HEK293 (cell line): ENCODE results near the gene CHID1.
A peak's percentile ranks its signal among the peaks of the same experiment; 100 is the strongest.

Source experiments
- CTCF ChIA-PET: fragments of 350-600 bp; formaldehyde crosslinking; extraction: SDS; loops from one replicate; lab custom pipeline; 2021; ENCODE audit warnings: antibody characterized with exemption; lab: Yijun Ruan, JAX
- POLR2A ChIA-PET: fragments of 300-600 bp; formaldehyde crosslinking; extraction: SDS; loops from one replicate; lab custom pipeline; 2020; ENCODE audit warnings: antibody characterized with exemption, inconsistent platforms; lab: Yijun Ruan, JAX
- H3K27ac ChIP-seq: fragments of 200-500 bp; sonication (Bioruptor generic); 2 replicates; pipeline ENCODE4 v1.5.1; 2014; ENCODE audit warnings: low read depth, low read length, control low read depth, inconsistent platforms; ENCODE audit errors: extremely low read depth
- H3K36me3 ChIP-seq, 2 experiments: fragments of 200-500 bp in 1 of 2; sonication (Bioruptor generic) in 1 of 2; 1 replicate in 1 of 2; 2 replicates in 1 of 2; pipeline ENCODE4 v1.5.1; 2014 to 2017; ENCODE audit warnings: inconsistent platforms in 2 of 2, low read length in 2 of 2; ENCODE audit not compliant: control insufficient read depth in 2 of 2, insufficient read depth in 1 of 2
- H3K4me1 ChIP-seq: fragments of 200-500 bp; sonication (Bioruptor generic); 2 replicates; pipeline ENCODE4 v1.5.1; 2014; ENCODE audit warnings: mild to moderate bottlenecking, low read length, inconsistent platforms; ENCODE audit not compliant: control insufficient read depth, insufficient read depth
- H3K4me3 ChIP-seq: 2 replicates; pipeline ENCODE4 v1.5.1; 2011; ENCODE audit warnings: low read depth, mild to moderate bottlenecking, control low read depth, low read length, moderate library complexity
- H3K9me3 ChIP-seq: fragments of 200-500 bp; sonication (Bioruptor generic); 2 replicates; pipeline ENCODE4 v1.5.1; 2014; ENCODE audit warnings: low read depth, low read length, inconsistent platforms; ENCODE audit not compliant: control insufficient read depth, insufficient read depth
- AEBP2 ChIP-seq: fragments of 450-650 bp; formaldehyde crosslinking; IDR thresholded peaks from 2 replicates; pipeline ENCODE4 v1.5.1; 2016; ENCODE audit warnings: missing biosample characterization, missing genetic modification characterization, borderline replicate concordance
- CTCF ChIP-seq: fragments of 450-650 bp; formaldehyde crosslinking; IDR thresholded peaks from 2 replicates; pipeline ENCODE4 v1.5.1; 2016; ENCODE audit warnings: missing biosample characterization, missing genetic modification characterization
- EGR2 ChIP-seq: fragments of 450-650 bp; formaldehyde crosslinking; IDR thresholded peaks from 2 replicates; pipeline ENCODE4 v1.5.1; 2016; ENCODE audit warnings: low read depth, missing biosample characterization, missing genetic modification characterization
- GLIS2 ChIP-seq: fragments of 450-650 bp; formaldehyde crosslinking; IDR thresholded peaks from 2 replicates; pipeline ENCODE4 v1.5.1; 2016; ENCODE audit warnings: missing biosample characterization, missing genetic modification characterization
- INSM2 ChIP-seq: fragments of 450-650 bp; formaldehyde crosslinking; IDR thresholded peaks from 2 replicates; pipeline ENCODE4 v1.5.1; 2016; ENCODE audit warnings: missing biosample characterization, missing genetic modification characterization
- KLF10 ChIP-seq: fragments of 450-650 bp; IDR thresholded peaks from 2 replicates; pipeline ENCODE4 v1.5.1; 2018; ENCODE audit warnings: missing biosample characterization, mild to moderate bottlenecking, missing genetic modification characterization
- KLF7 ChIP-seq: fragments of 450-650 bp; formaldehyde crosslinking; IDR thresholded peaks from 2 replicates; pipeline ENCODE4 v1.5.1; 2016; ENCODE audit warnings: missing biosample characterization, missing genetic modification characterization, borderline replicate concordance
- KLF8 ChIP-seq: fragments of 450-650 bp; formaldehyde crosslinking; IDR thresholded peaks from 2 replicates; pipeline ENCODE4 v1.5.1; 2016; ENCODE audit warnings: missing biosample characterization, missing genetic modification characterization
- MEIS1 ChIP-seq: sonication (generic); formaldehyde crosslinking; IDR thresholded peaks from 2 replicates; pipeline ENCODE4 v1.8.1; 2022; ENCODE audit warnings: missing genetic modification reagents, mild to moderate bottlenecking, borderline replicate concordance
- SCRT1 ChIP-seq: fragments of 450-650 bp; formaldehyde crosslinking; IDR thresholded peaks from 2 replicates; pipeline ENCODE4 v1.5.1; 2016; ENCODE audit warnings: missing biosample characterization, missing genetic modification characterization, borderline replicate concordance
- SP7 ChIP-seq: fragments of 450-650 bp; formaldehyde crosslinking; IDR thresholded peaks from 2 replicates; pipeline ENCODE4 v1.5.1; 2016; ENCODE audit warnings: missing biosample characterization, missing genetic modification characterization
- WT1 ChIP-seq: fragments of 450-650 bp; formaldehyde crosslinking; IDR thresholded peaks from 2 replicates; pipeline ENCODE4 v1.5.1; 2016; ENCODE audit warnings: missing biosample characterization, missing genetic modification characterization
- ZBTB21 ChIP-seq: fragments of 450-650 bp; formaldehyde crosslinking; IDR thresholded peaks from 2 replicates; pipeline ENCODE4 v1.5.1; 2017; ENCODE audit warnings: missing biosample characterization, missing genetic modification characterization
- ZBTB48 ChIP-seq: fragments of 450-650 bp; formaldehyde crosslinking; IDR thresholded peaks from 2 replicates; pipeline ENCODE4 v1.5.1; 2016; ENCODE audit warnings: missing biosample characterization, missing genetic modification characterization
- ZFHX2 ChIP-seq: fragments of 450-650 bp; formaldehyde crosslinking; conservative IDR thresholded peaks from 2 replicates; pipeline ENCODE4 v1.5.1; 2016; ENCODE audit warnings: missing biosample characterization, missing genetic modification characterization
- ZFP37 ChIP-seq: fragments of 450-650 bp; formaldehyde crosslinking; IDR thresholded peaks from 2 replicates; pipeline ENCODE4 v1.5.1; 2016; ENCODE audit warnings: missing biosample characterization, missing genetic modification characterization
- ZFP41 ChIP-seq: fragments of 450-650 bp; formaldehyde crosslinking; IDR thresholded peaks from 2 replicates; pipeline ENCODE4 v1.5.1; 2016; ENCODE audit warnings: missing biosample characterization, missing genetic modification characterization, borderline replicate concordance
- ZFP69B ChIP-seq: fragments of 450-650 bp; formaldehyde crosslinking; IDR thresholded peaks from 2 replicates; pipeline ENCODE4 v1.5.1; 2016; ENCODE audit warnings: missing biosample characterization, missing genetic modification characterization
- ZNF292 ChIP-seq: fragments of 450-650 bp; formaldehyde crosslinking; IDR thresholded peaks from 2 replicates; pipeline ENCODE4 v1.5.1; 2016; ENCODE audit warnings: low read depth, missing biosample characterization, missing genetic modification characterization, borderline replicate concordance
- ZNF37A ChIP-seq: fragments of 450-650 bp; IDR thresholded peaks from 2 replicates; pipeline ENCODE4 v1.5.1; 2018; ENCODE audit warnings: missing biosample characterization, missing genetic modification characterization
- ZNF391 ChIP-seq: fragments of 450-650 bp; formaldehyde crosslinking; IDR thresholded peaks from 2 replicates; pipeline ENCODE4 v1.5.1; 2016; ENCODE audit warnings: low read depth, missing biosample characterization, missing genetic modification characterization, borderline replicate concordance
- ZNF398 ChIP-seq: fragments of 450-650 bp; formaldehyde crosslinking; IDR thresholded peaks from 2 replicates; pipeline ENCODE4 v1.5.1; 2017; ENCODE audit warnings: missing biosample characterization, missing genetic modification characterization
- ZNF449 ChIP-seq: fragments of 450-650 bp; formaldehyde crosslinking; IDR thresholded peaks from 2 replicates; pipeline ENCODE4 v1.5.1; 2017; ENCODE audit warnings: missing biosample characterization, mild to moderate bottlenecking, missing genetic modification characterization, moderate library complexity
- ZNF501 ChIP-seq: fragments of 450-650 bp; formaldehyde crosslinking; IDR thresholded peaks from 2 replicates; pipeline ENCODE4 v1.5.1; 2016; ENCODE audit warnings: missing biosample characterization, missing genetic modification characterization
- ZNF747 ChIP-seq: fragments of 450-650 bp; formaldehyde crosslinking; IDR thresholded peaks from 2 replicates; pipeline ENCODE4 v1.5.1; 2016; ENCODE audit warnings: missing biosample characterization, missing genetic modification characterization
- ZNF837 ChIP-seq: fragments of 450-650 bp; formaldehyde crosslinking; IDR thresholded peaks from 2 replicates; pipeline ENCODE4 v1.5.1; 2016; ENCODE audit warnings: missing biosample characterization, missing genetic modification characterization
- ZSCAN16 ChIP-seq: fragments of 450-650 bp; formaldehyde crosslinking; IDR thresholded peaks from 2 replicates; pipeline ENCODE4 v1.5.1; 2016; ENCODE audit warnings: missing biosample characterization, missing genetic modification characterization

Gene CHID1

GRCh38 chr11:837990-838307 is 72.7 kb downstream of the CHID1 start:
- H3K9me3 ChIP-seq: no peaks in the 10 kb centered on the region
- H3K4me3 ChIP-seq: no peak overlapping the region
- no peak overlapping the region for H3K27ac ChIP-seq
- H3K4me1 ChIP-seq: no peaks in the 10 kb centered on the region; the same call in 1 of the 2 replicates
- TF ChIP-seq ZSCAN16: no peak
- TF ChIP-seq ZNF837: no peak
- no peak for TF ChIP-seq SP7
- no peak for TF ChIP-seq ZNF501 (tag by site-specific recombination)
- no peak for TF ChIP-seq MEIS1
- no peak for TF ChIP-seq AEBP2
- TF ChIP-seq WT1 (tag by site-specific recombination): no peak
- no peak for TF ChIP-seq ZBTB21 (tag by site-specific recombination)
- no peak for TF ChIP-seq ZNF37A (tag by site-specific recombination)
- TF ChIP-seq ZNF449 (tag by site-specific recombination): no peak
- TF ChIP-seq KLF7 (tag by site-specific recombination): no peak
- no peak for TF ChIP-seq CTCF (tag by site-specific recombination)
- no peak for TF ChIP-seq ZFP37
- TF ChIP-seq ZBTB48 (tag by site-specific recombination): no peak
- TF ChIP-seq ZFP69B (tag by site-specific recombination): no peak
- no peak for TF ChIP-seq ZNF292 (tag by site-specific recombination)
- TF ChIP-seq SCRT1 (tag by site-specific recombination): no peak
- ChIA-PET CTCF (interaction anchor here (0.7 kb wide), 1 partner anchor 318 kb away, joined by 4 read pairs; no protein-coding TSS in a partner anchor), POLR2A (interaction anchor here (0.6 to 15.0 kb wide), 4 partner anchors 12 to 32 kb away, joined by 3 to 202 read pairs (median 4); partner anchors contain the start of genes PNPLA2 and RPLP2)
- H3K36me3 ChIP-seq: peaks cover 0 to 63% of the 10 kb centered on the region in 2 experiments; a peak in 1 of 3 replicates

- no peaks in the 10 kb centered on the region for H3K9me3 ChIP-seq
- no peak overlapping the region for H3K4me3 ChIP-seq
- ChIA-PET POLR2A (interaction anchor here (1.2 to 15.0 kb wide), 3 partner anchors 21 to 47 kb away, joined by 3 to 202 read pairs (median 4); partner anchors contain the start of genes CEND1, PNPLA2 and RPLP2), CTCF (interaction anchor here (0.7 kb wide), 1 partner anchor 318 kb away, joined by 4 read pairs; no protein-coding TSS in a partner anchor)
- peaks cover 0 to 63% of the 10 kb centered on the region in 2 experiments; a peak in 1 of 3 replicates for H3K36me3 ChIP-seq
- H3K4me1 ChIP-seq: no peaks in the 10 kb centered on the region; the same call in 1 of the 2 replicates
- H3K27ac ChIP-seq: no peak overlapping the region
- TF ChIP-seq ZFHX2 (tag by site-specific recombination) (peak; percentile 80), ZNF391 (tag by site-specific recombination) (no peak), GLIS2 (tag by site-specific recombination) (peak; percentile 82), KLF8 (0 out of 2 replicates have a peak, but pooled peaks have one; percentile 25), ZNF747 (tag by site-specific recombination) (no peak), ZNF398 (no peak), ZFP41 (no peak), EGR2 (tag by site-specific recombination) (peak; percentile 81), KLF10 (tag by site-specific recombination) (peak; percentile 67; the same call in 1 of the 2 replicates), INSM2 (tag by site-specific recombination) (no peak)
Measured at GRCh38 chr11:837189-837989, 73.2 kb downstream of the CHID1 start.
